GM12891 (cell line): ENCODE results near the gene GPR85. TPM values are rescaled to one million over a fixed set of nuclear protein-coding genes. Genes with fewer than 3 reads are reported as not detected.
"Not testable (repeated sequence)": the region's sequence is repeated elsewhere in the genome, so short reads cannot be mapped to it uniquely, and the experiment has no call there.

ENCODE experiments used
- DNase-seq: peaks from one replicate; pipeline ENCODE4 v3.0.0; 2011; ENCODE audit warnings: low spot score; ENCODE audit not compliant: insufficient read length
- FAIRE-seq: peaks from 2 replicates; lab custom pipeline; 2011; peaks lifted over from hg19 to GRCh38; lab: Jason Lieb, UNC
- PAX5 ChIP-seq: IDR thresholded peaks from 2 replicates; pipeline ENCODE4 v1.6.1; 2011; ENCODE audit warnings: low read length, moderate library complexity, mild to moderate bottlenecking; ENCODE audit not compliant: insufficient read depth, severe bottlenecking
- POLR2A ChIP-seq: IDR thresholded peaks from 2 replicates; pipeline ENCODE4 v1.6.1; 2011; ENCODE audit warnings: low read depth, low read length, control low read depth
- POLR2AphosphoS5 ChIP-seq: IDR thresholded peaks from 2 replicates; pipeline ENCODE4 v1.6.1; 2011; ENCODE audit warnings: low read depth, low read length, control low read depth
- POU2F2 ChIP-seq: IDR thresholded peaks from 2 replicates; pipeline ENCODE4 v1.6.1; 2011; ENCODE audit warnings: low read depth, mild to moderate bottlenecking, control low read depth, low read length, moderate library complexity
- SPI1 ChIP-seq: IDR thresholded peaks from 2 replicates; pipeline ENCODE4 v1.6.1; 2011; ENCODE audit warnings: low read depth, low read length, control low read depth
- TAF1 ChIP-seq: IDR thresholded peaks from 2 replicates; pipeline ENCODE4 v1.6.1; 2011; ENCODE audit warnings: low read depth, low read length, control low read depth
- polyA plus RNA-seq: library from polyadenylated mRNA; unstranded; fragments of >200 nt; gene quantifications from one replicate; pipeline ENCODE4 v1.2.1, GENCODE V29; 2012; ENCODE audit warnings: low read depth, missing spikeins, inconsistent platforms; ENCODE audit not compliant: missing spikeins

GPR85 gene, protein sequence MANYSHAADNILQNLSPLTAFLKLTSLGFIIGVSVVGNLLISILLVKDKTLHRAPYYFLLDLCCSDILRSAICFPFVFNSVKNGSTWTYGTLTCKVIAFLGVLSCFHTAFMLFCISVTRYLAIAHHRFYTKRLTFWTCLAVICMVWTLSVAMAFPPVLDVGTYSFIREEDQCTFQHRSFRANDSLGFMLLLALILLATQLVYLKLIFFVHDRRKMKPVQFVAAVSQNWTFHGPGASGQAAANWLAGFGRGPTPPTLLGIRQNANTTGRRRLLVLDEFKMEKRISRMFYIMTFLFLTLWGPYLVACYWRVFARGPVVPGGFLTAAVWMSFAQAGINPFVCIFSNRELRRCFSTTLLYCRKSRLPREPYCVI
- polyA plus RNA-seq = 0.06 TPM

DNA sequence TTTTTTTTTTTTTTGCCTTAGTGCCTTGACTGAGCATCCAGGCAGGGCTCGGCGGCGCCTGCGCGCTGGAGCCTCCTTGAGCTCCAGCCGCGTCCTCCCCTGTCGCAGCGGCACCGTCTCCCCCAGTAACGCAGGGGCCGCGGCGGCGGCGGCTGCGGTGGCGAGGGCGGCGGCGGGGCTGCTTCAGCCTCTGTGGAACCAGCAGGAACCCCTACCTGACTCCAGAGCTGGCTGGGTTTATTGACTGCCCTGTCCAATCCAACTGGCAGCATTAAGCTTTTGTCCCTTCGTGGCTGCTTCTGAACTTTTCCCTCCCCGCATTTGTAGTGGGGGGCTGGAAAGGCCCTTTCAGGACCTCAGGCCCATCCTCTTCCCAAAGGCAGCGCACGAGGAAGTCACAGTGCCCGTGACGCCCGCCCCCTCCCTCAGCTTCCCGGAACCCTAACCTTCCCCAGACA, at the start of gene GPR85:
Gene GPR85, minus strand, starts transcription at position 397 of the 458 bp plus-strand sequence. CDS start 2,106 bp downstream, outside the sequence.
- DNase-seq = peak; percentile 55
- no peak for TF ChIP-seq POU2F2
- TF ChIP-seq PAX5 = no peak
- no peak for TF ChIP-seq SPI1
- TF ChIP-seq POLR2A = no peak
- no peak for TF ChIP-seq POLR2AphosphoS5
- no peak for TF ChIP-seq TAF1
- FAIRE-seq = no peak

DNA sequence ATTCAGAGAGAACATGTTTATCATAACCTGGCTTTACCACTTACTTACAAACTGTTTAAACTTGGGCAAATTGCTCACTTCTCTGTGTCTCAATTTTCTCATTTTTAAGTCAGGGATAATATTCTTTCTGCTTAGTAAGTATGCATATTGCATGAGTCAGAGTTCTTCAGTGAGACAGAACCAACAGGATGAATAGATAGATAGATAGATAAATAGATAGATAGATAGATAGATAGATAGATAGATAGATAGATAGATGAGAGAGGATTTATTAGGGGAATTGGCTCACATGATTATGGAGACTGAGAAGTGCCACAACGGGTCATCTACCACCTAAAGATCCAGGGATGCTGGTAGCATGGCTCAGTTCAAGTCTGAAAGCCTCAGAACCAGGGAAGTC, 47.4 kb upstream of the GPR85 start:
- TF ChIP-seq SPI1 (no peak), POU2F2 (no peak), TAF1 (no peak), POLR2A (no peak), PAX5 (no peak), POLR2AphosphoS5 (no peak)
- DNase-seq = no peak
- FAIRE-seq = no peak

DNA sequence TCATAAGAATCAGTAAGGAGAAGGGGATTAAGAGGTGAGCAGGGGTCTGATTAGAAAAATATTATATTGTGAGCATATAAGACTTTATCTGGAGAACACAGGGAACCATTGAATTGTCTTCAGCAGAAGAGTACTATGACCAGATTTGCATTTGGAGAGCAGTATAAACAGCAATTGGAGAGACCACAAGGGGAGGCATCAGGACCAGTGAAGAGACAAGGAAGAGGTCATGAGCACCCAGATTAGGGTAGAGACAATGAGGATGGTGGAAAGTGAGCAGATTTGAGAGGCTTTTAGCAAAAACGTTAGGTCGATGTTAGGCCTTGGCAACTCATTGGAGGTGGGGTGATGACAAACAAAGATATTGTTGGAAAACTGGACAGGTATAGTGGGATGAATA, 44.7 kb upstream of the GPR85 start:
- TF ChIP-seq POLR2AphosphoS5 (no peak), SPI1 (no peak), POU2F2 (no peak), PAX5 (no peak), POLR2A (no peak), TAF1 (no peak)
- FAIRE-seq = no peak
- DNase-seq = no peak

DNA sequence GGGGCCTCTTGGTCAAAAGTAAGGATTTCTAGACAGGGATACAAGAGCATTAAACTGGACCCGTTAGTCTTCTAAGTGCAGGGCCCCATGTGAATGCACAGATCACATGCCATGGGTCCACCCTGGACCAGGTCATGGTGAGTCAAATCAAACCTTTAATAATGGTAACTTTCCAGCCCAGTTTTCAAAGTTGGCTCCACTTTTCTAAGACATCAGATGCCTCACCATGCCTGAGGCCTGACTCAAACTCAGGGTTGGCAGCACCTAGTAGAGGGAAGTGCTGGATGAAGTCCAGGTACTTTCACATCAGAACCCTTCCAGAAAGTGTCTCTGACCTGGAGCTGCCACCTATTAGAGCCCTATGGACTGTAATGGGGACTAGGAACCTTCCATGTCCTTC, 41.4 kb upstream of the GPR85 start:
- DNase-seq (no peak), FAIRE-seq (no peak)
- TF ChIP-seq POLR2A (no peak), TAF1 (no peak), PAX5 (no peak), SPI1 (no peak), POLR2AphosphoS5 (no peak), POU2F2 (no peak)

DNA sequence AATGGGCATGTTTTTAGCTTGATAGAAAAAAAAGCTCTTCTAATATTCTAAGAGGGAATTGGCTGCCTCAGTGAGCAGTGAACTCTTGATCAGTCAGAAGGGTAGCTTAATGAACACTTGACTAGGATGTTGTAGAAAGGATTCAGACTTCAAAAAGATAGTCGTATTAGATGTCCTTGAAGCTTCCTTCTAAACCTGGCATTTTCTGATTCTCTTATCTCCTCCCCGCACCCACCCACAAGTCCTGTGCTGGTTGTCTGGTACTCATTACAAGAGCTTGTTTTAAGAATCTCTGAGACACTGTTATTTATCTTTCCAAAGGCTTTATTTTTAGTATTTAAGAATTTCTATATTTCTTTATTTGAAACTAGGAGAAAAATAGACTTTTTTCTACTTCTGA, 39.1 kb upstream of the GPR85 start:
- DNase-seq (no peak), FAIRE-seq (no peak)
- no peak for TF ChIP-seq POLR2AphosphoS5
- TF ChIP-seq POU2F2 = no peak
- TF ChIP-seq PAX5 = no peak
- no peak for TF ChIP-seq SPI1
- no peak for TF ChIP-seq POLR2A
- no peak for TF ChIP-seq TAF1

DNA sequence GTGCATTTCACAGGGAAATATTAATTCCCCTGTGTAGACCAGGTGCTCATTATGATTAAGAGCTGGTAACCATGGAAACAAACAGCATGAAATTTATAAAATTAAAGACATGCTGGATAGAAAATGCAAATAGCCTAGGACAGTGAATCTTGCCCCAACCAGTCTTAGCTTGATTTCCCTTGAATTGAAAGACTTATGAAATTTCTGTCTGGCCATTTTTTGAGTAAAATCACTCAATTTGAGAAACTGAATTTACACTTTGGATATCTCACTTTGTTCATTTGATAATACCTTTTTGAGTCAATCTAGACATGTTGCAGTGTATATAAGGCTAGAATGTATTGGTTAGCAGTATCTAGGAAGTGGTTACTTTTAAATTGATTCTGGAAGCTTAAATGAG, 36.1 kb upstream of the GPR85 start:
- no peak for FAIRE-seq
- no peak for DNase-seq
- TF ChIP-seq POLR2A (no peak), POU2F2 (no peak), SPI1 (no peak), PAX5 (no peak), POLR2AphosphoS5 (no peak), TAF1 (no peak)

DNA sequence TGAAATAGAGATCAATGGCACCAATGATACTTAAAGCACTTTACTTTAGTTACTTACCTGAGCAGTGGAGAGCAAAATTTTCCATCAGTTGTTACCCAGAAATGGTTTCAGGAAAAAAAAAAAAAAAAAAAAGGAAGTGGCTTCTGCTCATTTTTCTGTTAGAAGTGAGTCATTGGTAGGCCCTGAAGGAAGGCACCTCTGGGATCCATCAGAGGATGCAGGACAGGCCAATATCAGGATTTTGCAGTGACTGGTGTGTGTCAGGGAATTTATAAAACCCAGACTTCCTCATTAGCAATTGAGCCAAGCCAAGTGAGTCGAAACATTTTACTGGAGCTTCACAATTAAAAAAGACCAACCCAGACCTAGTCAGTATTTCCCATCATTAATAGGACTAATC, 34.0 kb upstream of the GPR85 start:
- TF ChIP-seq SPI1 = peak; percentile 59
- no peak for TF ChIP-seq POU2F2
- FAIRE-seq = no peak

DNA sequence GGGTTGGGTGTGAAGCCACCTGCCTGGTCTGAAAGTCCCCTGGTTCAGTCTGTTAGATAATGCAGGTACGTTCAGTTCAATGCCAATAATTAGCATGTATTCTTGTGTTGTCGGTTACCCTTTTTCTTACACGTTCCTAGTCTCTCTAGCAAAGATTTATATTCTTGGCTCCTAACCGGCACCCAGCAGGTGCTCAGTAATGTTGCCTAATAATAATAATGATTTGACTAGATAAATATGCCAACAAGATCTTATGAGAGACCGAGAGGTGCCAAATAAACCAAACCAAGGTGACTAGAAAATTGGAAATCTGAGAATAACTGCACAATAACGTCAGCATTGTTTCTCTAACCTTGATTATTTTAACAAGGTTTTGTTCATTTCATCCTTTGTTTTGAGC, 32.8 kb upstream of the GPR85 start:
- FAIRE-seq (no peak), DNase-seq (no peak)
- TF ChIP-seq TAF1 (no peak), SPI1 (no peak), POLR2A (no peak), PAX5 (no peak), POLR2AphosphoS5 (no peak), POU2F2 (no peak)

More for the DNA sequence above, 34.0 kb upstream of the GPR85 start:
- no peak for DNase-seq

DNA sequence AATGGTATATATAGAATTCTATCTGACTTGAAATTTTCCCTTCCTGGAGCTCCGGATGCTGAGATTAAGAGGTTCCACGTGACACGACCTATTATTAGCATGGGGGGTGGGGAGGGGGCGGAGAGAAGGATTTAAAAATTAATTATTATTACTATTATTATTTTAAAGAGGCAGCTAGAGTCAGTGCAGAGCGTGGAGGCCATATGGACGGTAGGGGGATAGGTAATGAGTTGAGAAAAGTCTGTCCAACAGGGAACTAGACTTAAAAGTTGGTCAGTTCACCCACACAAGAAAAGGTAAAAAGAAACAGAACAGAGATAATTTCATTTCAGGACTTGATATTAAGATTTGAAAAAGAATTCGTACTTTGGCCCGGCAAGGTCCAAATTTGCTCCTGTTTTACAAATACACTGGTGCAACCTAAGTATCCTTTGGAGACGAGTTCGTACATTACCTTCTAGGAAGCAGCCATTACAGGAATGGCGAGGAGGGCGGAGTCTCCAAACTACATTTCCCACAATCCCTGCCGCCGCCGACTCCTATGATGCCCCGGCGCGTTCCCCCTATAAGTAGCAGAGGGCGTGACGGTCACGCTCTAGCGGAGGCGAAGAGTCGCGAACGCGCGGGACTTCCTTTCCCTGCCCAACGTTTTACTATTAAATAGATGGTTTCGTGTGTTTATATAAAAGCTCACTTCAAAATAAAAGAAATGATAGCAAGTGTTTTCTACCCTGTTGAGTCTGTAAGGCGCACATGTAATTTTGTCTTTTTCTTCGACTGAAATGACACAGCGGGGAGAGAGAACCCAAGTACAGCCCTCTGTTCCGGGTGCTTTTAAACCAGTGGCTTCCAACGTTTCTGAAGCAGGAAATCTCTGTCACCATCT, 31.7 kb upstream of the GPR85 start, which contains the start of gene SMIM30:
Gene SMIM30, minus strand, starts transcription at position 481 of the 886 bp plus-strand sequence. CDS start 976 bp downstream, outside the sequence.
- FAIRE-seq (peak; percentile 97), DNase-seq (peak; percentile 39)
- TF ChIP-seq PAX5 = peak; percentile 99
- peak; percentile 72 for TF ChIP-seq POLR2A
- TF ChIP-seq POU2F2 = no peak
- peak; percentile 92 for TF ChIP-seq TAF1
- peak; percentile 32; the same call in 1 of the 2 replicates for TF ChIP-seq SPI1
- TF ChIP-seq POLR2AphosphoS5 = no peak

DNA sequence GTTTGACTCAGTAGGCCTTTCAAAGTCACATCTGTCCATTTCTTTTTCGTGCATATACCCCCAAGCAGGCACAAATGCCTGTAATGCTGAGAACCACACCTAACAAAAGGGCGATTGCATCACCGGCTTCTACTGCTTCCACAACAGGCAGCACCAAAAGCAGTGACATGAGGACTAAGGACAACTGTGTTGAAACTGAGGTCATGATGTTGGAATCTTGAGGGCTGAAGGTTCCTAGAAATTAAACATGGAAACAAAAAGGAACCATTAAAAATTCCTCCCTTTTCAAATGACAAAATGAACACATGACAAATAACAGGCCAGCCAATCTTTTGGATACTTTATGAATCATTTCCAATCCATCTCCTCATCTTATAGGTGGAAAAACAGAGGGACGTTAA, 30.7 kb upstream of the GPR85 start:
- FAIRE-seq, DNase-seq: not testable (repeated sequence)
